BLaER1 (cell line): ENCODE measurements around the gene LMLN.

ENCODE experiments used
- H3K27ac ChIP-seq: shearing (Covaris generic); formaldehyde crosslinking; 2 replicates; pipeline ENCODE4 v1.8.1; 2022
- H3K27me3 ChIP-seq: shearing (Covaris generic); formaldehyde crosslinking; 2 replicates; pipeline ENCODE4 v1.8.1; 2022
- H3K36me3 ChIP-seq: shearing (Covaris generic); formaldehyde crosslinking; 2 replicates; pipeline ENCODE4 v1.8.1; 2022
- H3K4me1 ChIP-seq: shearing (Covaris generic); formaldehyde crosslinking; 2 replicates; pipeline ENCODE4 v1.8.1; 2022
- H3K4me2 ChIP-seq: shearing (Covaris generic); formaldehyde crosslinking; 2 replicates; pipeline ENCODE4 v1.8.1; 2022
- H3K4me3 ChIP-seq: shearing (Covaris generic); formaldehyde crosslinking; 2 replicates; pipeline ENCODE4 v1.8.1; 2022
- H3K9ac ChIP-seq: shearing (Covaris generic); formaldehyde crosslinking; 2 replicates; pipeline ENCODE4 v1.8.1; 2022
- H3K9me3 ChIP-seq: shearing (Covaris generic); formaldehyde crosslinking; 2 replicates; pipeline ENCODE4 v1.8.1; 2022
- H4K20me1 ChIP-seq: shearing (Covaris generic); formaldehyde crosslinking; 2 replicates; pipeline ENCODE4 v1.8.1; 2022
- Cebpa-rat ChIP-seq: shearing (Covaris generic); IDR thresholded peaks from 2 replicates; pipeline ENCODE4 v1.8.1; 2022

The LMLN gene

GRCh38 chr3:197942956-197943556 lies 17.0 kb upstream of the LMLN start:
- no peaks in the 10 kb centered on the region for H4K20me1 ChIP-seq
- no peaks in the 10 kb centered on the region for H3K27me3 ChIP-seq
- no peak overlapping the region for H3K4me3 ChIP-seq
- no peaks in the 10 kb centered on the region for H3K9me3 ChIP-seq
- H3K4me1 ChIP-seq = no peaks in the 10 kb centered on the region
- TF ChIP-seq Cebpa-rat = no peak
- no peak overlapping the region for H3K27ac ChIP-seq
- H3K36me3 ChIP-seq = no peaks in the 10 kb centered on the region
- H3K4me2 ChIP-seq = no peak overlapping the region
- no peak overlapping the region for H3K9ac ChIP-seq

- H3K4me1 ChIP-seq = peaks cover 40% of the 10 kb centered on the region
- no peak for TF ChIP-seq Cebpa-rat
- H3K4me2 ChIP-seq = peak overlapping the region; percentile 90
- H3K27ac ChIP-seq = peak overlapping the region; percentile 94
- peaks cover 34% of the 10 kb centered on the region for H3K36me3 ChIP-seq
- peaks cover 39% of the 10 kb centered on the region for H4K20me1 ChIP-seq
- peak overlapping the region; percentile 96 for H3K9ac ChIP-seq
- no peaks in the 10 kb centered on the region for H3K27me3 ChIP-seq
- peak overlapping the region; percentile 86 for H3K4me3 ChIP-seq
- no peaks in the 10 kb centered on the region for H3K9me3 ChIP-seq
Measured at GRCh38 chr3:197949191-197949777, 10.7 kb upstream of the LMLN start.

- H3K27ac ChIP-seq = peak within 1 kb of the TSS; percentile 94
- H3K4me2 ChIP-seq = peak within 1 kb of the TSS; percentile 90
- peaks cover 40% of the 10 kb centered on the region for H3K4me1 ChIP-seq
- no peaks in the 10 kb centered on the region for H3K27me3 ChIP-seq
- H3K4me3 ChIP-seq = peak within 1 kb of the TSS; percentile 86
- no peak for TF ChIP-seq Cebpa-rat
- H3K9ac ChIP-seq = peak within 1 kb of the TSS; percentile 96
- H4K20me1 ChIP-seq = peaks cover 46% of the 10 kb centered on the region
- H3K36me3 ChIP-seq = peaks cover 42% of the 10 kb centered on the region
- H3K9me3 ChIP-seq = no peaks in the 10 kb centered on the region
Measured at GRCh38 chr3:197949778-197950676, 10.0 kb upstream of the LMLN start, which contains the start of gene RPL35A. Gene RPL35A, plus strand, starts transcription at chr3:197950190. Its CDS starts 778 bp downstream, at chr3:197950968.

- TF ChIP-seq Cebpa-rat = no peak
- Histone ChIP-seq H3K4me2 (peak overlapping the region; percentile 80), H3K4me1 (peaks cover 40% of the 10 kb centered on the region), H3K9me3 (no peaks in the 10 kb centered on the region), H3K9ac (peak overlapping the region; percentile 96), H3K36me3 (peaks cover 48% of the 10 kb centered on the region), H3K27ac (peak overlapping the region; percentile 94), H3K27me3 (no peaks in the 10 kb centered on the region), H3K4me3 (peak overlapping the region; percentile 86), H4K20me1 (peaks cover 53% of the 10 kb centered on the region)
Measured at GRCh38 chr3:197950677-197951061, 9.3 kb upstream of the LMLN start.

GRCh38 chr3:197951392-197951990 lies 8.5 kb upstream of the LMLN start:
- peaks cover 61% of the 10 kb centered on the region for H4K20me1 ChIP-seq
- H3K4me2 ChIP-seq = peak overlapping the region; percentile 80
- peak overlapping the region; percentile 86 for H3K4me3 ChIP-seq
- H3K9ac ChIP-seq = peak overlapping the region; percentile 96
- peaks cover 56% of the 10 kb centered on the region for H3K36me3 ChIP-seq
- peaks cover 40% of the 10 kb centered on the region for H3K4me1 ChIP-seq
- H3K27ac ChIP-seq = peak overlapping the region; percentile 94; the same call in 1 of the 2 replicates
- H3K27me3 ChIP-seq = no peaks in the 10 kb centered on the region
- no peaks in the 10 kb centered on the region for H3K9me3 ChIP-seq
- no peak for TF ChIP-seq Cebpa-rat

GRCh38 chr3:197952440-197952839 lies 7.6 kb upstream of the LMLN start:
- Histone ChIP-seq H3K4me3 (no peak overlapping the region), H3K27me3 (no peaks in the 10 kb centered on the region), H3K4me2 (peak overlapping the region; percentile 80), H3K4me1 (peaks cover 42% of the 10 kb centered on the region), H3K36me3 (peaks cover 66% of the 10 kb centered on the region), H3K27ac (no peak overlapping the region), H4K20me1 (peaks cover 70% of the 10 kb centered on the region), H3K9me3 (no peaks in the 10 kb centered on the region), H3K9ac (peak overlapping the region; percentile 96; the same call in 1 of the 2 replicates)
- TF ChIP-seq Cebpa-rat = no peak

GRCh38 chr3:197953325-197953724 lies 6.7 kb upstream of the LMLN start:
- Histone ChIP-seq H3K4me2 (peak overlapping the region; percentile 80), H3K36me3 (peaks cover 68% of the 10 kb centered on the region), H3K4me1 (peaks cover 49% of the 10 kb centered on the region), H3K4me3 (no peak overlapping the region), H3K9me3 (no peaks in the 10 kb centered on the region), H4K20me1 (peaks cover 72% of the 10 kb centered on the region), H3K9ac (peak overlapping the region; percentile 47), H3K27me3 (no peaks in the 10 kb centered on the region), H3K27ac (no peak overlapping the region)
- TF ChIP-seq Cebpa-rat = no peak

GRCh38 chr3:197953881-197954280 lies 6.1 kb upstream of the LMLN start:
- H3K9ac ChIP-seq = no peak overlapping the region; the same call in 1 of the 2 replicates
- H4K20me1 ChIP-seq = peaks cover 72% of the 10 kb centered on the region
- H3K27ac ChIP-seq = no peak overlapping the region

GRCh38 chr3:197955892-197956477 lies 4.0 kb upstream of the LMLN start:
- Histone ChIP-seq H3K9me3 (no peaks in the 10 kb centered on the region), H3K27me3 (no peaks in the 10 kb centered on the region), H3K36me3 (peaks cover 67% of the 10 kb centered on the region), H3K4me2 (no peak overlapping the region), H3K4me1 (peaks cover 61% of the 10 kb centered on the region), H4K20me1 (peaks cover 66% of the 10 kb centered on the region), H3K27ac (no peak overlapping the region), H3K4me3 (no peak overlapping the region), H3K9ac (no peak overlapping the region)
- TF ChIP-seq Cebpa-rat = no peak

More at GRCh38 chr3:197953881-197954280, 6.1 kb upstream of the LMLN start:
- Histone ChIP-seq H3K4me1 (peaks cover 53% of the 10 kb centered on the region), H3K4me3 (no peak overlapping the region), H3K27me3 (no peaks in the 10 kb centered on the region), H3K36me3 (peaks cover 68% of the 10 kb centered on the region), H3K9me3 (no peaks in the 10 kb centered on the region), H3K4me2 (no peak overlapping the region)
- no peak for TF ChIP-seq Cebpa-rat
